GM21619 (cell line): ENCODE measurements around the gene CCDC9.
"Not testable (repeated sequence)": the region's sequence is repeated elsewhere in the genome, so short reads cannot be mapped to it uniquely, and the experiment has no call there.

Experiments used
- ATAC-seq: cut with Tn5 transposase; IDR thresholded peaks from one replicate; pipeline ENCODE4 v1.9.1; 2021; ENCODE audit not compliant: unreplicated experiment

CCDC9 gene

DNA sequence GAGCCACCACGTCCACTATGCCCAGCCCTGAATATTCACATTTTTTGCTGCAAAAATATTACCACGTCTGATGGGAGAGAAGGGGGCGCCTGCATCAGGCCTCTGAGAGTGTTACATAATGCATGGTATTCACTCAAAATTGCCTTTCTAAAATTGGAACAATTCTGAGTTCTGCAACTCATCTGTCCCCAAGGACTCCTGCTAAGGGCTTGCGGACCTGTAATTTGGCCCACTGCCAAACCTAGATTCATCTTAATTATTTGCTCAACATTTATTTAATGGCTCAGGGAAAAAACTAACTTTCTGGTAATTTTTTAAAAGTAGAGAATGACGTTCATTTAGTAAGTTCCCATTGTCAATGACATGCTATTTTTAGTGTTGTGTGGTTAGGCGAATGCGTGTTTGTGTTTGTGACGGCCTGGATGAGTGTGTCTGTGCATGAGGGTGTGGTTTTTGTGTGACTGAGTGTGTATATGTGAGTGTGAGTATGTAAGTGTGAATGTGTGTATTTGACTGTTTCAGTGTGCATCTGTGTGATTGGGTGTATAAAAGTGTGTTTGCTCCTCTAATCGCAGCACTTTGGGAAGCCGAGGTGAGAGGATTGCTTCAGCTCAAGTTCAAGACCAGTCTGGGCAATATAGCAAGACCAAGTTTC, 27.2 kb downstream of the CCDC9 start:
- no peak for ATAC-seq

DNA sequence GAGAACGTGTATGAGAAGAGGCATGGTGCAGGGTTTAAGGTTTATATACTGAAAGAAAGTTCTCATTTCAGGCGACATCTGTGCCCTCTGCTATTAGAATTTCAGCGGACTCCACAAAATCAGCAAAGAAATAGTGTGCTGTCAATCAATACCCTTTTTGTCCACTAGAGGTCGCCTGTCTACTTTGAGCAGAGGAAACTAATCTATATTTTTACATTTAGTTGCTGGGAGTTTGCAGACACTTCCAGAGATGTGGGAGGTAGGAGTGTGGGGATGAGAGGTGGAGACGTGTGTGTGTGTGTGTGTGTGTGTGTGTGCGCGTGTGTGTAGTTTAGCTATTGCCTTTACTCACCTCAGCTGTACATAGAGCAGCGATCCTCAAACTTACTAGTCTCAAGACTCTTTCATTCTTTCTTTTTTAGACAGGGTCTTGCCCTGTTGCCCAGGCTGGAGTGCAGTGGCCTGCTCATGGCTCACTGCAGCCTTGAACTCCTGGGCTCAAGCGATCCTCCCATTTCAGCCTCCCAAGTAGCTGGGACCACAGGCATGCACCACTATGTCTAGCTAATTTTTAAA, 28.1 kb downstream of the CCDC9 start:
- ATAC-seq, result no peak

- ATAC-seq, result no peak
Observed at GRCh38 chr19:47296036-47296435, 39.7 kb downstream of the CCDC9 start.

GRCh38 chr19:47300867-47301266, 44.5 kb downstream of the CCDC9 start:
- not testable (repeated sequence) for ATAC-seq

GRCh38 chr19:47302249-47302648, 45.9 kb downstream of the CCDC9 start:
- no peak for ATAC-seq

DNA sequence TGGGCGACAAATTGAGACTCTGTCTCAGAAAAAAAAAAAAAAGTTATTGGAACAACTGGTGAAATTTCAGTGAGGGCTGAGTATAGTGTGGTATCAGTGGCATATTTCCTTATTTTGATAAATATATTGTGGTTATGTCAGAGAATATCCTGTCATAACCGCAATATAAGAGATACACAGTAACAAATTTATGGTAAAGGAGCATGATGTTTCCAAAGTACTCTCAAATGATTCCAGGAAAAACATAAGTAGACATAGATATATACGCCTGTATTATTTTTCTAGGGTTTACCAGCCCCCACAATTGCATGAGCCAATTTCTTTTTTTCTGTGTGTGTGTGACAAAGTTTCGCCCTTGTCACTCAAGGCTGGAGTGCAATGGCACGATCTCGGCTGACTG, 47.6 kb downstream of the CCDC9 start:
- no peak for ATAC-seq

- no peak for ATAC-seq
Observed at GRCh38 chr19:47305309-47305751, 49.0 kb downstream of the CCDC9 start.

- ATAC-seq, result no peak
Observed at GRCh38 chr19:47306303-47306702, 50.0 kb downstream of the CCDC9 start.

GRCh38 chr19:47309038-47309437, 52.7 kb downstream of the CCDC9 start:
- ATAC-seq, result no peak

DNA sequence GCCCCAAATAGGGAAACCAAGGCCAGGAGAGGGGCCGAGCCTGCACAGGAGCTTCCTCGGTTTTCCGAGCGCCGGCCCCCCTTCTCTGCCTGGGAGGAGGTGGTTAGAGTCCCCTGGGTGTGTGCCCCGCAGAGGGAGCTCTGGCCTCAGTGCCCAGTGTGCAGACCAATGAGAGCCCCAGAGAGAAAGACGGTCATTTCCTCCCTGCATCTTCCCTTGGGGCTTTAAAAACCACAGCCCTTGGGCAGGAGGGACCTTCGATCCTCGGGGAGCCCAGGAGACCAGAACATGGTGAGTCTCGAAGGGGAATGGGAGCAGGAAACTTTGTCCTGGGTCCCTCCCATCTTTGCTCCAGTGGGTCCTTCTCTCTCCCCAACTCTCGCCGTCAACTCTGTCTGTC, 53.3 kb downstream of the CCDC9 start, which contains the start of gene C5AR1:
C5AR1 (plus strand) TSS at position 254 of the 400 bp plus-strand sequence; CDS start at position 289, 35 bp downstream.
- ATAC-seq, result no peak

GRCh38 chr19:47310323-47310722, 54.0 kb downstream of the CCDC9 start:
- no peak for ATAC-seq

- no peak for ATAC-seq
Observed at GRCh38 chr19:47310819-47311218, 54.5 kb downstream of the CCDC9 start.

DNA sequence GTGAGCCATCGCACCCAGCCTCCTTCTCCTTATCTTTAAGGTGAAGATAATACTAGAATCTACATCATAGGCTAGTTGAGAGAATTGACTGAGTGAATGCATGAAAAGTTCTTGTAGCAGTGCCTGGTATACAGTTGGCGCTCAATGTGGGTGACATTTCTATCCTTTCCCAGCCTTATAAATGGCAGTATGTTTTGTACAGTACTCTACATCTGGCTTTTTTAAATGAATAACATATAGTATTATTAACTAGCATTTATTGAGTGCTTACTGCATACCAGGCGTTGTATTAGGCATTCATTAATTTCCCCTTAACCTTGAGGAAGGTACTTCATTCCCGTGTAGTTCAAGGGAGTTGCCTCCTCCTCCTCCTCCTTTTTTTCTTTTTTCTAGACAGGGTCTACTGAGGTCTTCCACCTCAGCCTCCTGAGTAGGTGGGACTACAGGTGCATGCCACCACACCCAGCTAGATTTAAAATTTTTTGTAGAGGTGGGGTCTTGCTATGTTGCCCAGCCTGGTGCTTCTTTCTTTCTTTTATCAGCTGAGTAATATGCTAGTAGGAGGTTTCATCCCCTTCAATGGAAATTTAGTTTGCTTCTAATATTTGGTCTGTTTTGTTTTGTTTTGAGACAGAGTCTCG, 56.2 kb downstream of the CCDC9 start:
- ATAC-seq, result no peak

- ATAC-seq, result no peak
Observed at GRCh38 chr19:47313754-47314295, 57.5 kb downstream of the CCDC9 start.

DNA sequence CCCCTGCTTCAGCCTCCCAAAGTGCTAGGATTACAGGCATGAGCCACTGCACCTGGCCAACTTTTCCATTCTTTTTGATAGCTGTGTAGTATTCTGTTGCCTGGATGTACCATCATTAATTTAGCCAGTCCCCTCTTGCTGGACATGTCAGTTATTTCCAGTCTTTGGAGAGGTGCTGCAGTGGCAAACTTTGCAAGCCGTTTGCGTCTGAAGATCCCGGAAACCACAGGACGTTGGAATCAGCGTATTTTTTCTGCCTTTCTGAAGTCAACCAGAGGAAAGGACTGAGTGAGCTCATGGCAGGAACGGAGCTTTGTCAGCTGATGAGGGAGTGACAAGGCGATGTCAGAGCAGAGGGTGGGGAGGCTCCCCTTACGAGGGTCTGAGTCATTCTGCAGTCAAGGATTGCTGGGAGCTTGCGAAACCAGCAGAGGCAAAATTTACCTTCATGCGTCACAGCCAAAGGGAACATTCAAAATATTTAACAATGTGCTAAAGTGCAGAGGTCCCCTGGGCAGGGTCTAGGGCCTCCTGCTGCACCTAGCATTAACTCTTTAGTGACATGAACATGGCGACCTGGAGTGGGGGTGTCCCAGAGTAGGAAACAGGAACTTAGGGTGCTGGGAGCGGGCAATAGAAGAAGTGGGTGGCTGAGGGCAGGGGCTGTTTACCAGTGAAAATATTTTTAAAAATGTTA, 58.9 kb downstream of the CCDC9 start:
- no peak for ATAC-seq

- ATAC-seq, result no peak
Observed at GRCh38 chr19:47316513-47316912, 60.2 kb downstream of the CCDC9 start.

DNA sequence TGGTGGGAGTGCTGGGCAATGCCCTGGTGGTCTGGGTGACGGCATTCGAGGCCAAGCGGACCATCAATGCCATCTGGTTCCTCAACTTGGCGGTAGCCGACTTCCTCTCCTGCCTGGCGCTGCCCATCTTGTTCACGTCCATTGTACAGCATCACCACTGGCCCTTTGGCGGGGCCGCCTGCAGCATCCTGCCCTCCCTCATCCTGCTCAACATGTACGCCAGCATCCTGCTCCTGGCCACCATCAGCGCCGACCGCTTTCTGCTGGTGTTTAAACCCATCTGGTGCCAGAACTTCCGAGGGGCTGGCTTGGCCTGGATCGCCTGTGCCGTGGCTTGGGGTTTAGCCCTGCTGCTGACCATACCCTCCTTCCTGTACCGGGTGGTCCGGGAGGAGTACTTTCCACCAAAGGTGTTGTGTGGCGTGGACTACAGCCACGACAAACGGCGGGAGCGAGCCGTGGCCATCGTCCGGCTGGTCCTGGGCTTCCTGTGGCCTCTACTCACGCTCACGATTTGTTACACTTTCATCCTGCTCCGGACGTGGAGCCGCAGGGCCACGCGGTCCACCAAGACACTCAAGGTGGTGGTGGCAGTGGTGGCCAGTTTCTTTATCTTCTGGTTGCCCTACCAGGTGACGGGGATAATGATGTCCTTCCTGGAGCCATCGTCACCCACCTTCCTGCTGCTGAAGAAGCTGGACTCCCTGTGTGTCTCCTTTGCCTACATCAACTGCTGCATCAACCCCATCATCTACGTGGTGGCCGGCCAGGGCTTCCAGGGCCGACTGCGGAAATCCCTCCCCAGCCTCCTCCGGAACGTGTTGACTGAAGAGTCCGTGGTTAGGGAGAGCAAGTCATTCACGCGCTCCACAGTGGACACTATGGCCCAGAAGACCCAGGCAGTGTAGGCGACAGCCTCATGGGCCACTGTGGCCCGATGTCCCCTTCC, 63.9 kb downstream of the CCDC9 start:
- ATAC-seq, result no peak
